GM12865 (cell line): ENCODE measurements around the gene MARS1.
"Not testable (repeated sequence)": the region's sequence is repeated elsewhere in the genome, so short reads cannot be mapped to it uniquely, and the experiment has no call there.

ENCODE experiments used
- DNase-seq: peaks from one replicate; pipeline ENCODE4 v3.0.0; 2010; ENCODE audit warnings: low read depth
- H3K4me3 ChIP-seq: 2 replicates; pipeline ENCODE4 v1.5.1; 2011; ENCODE audit warnings: mild to moderate bottlenecking, low read depth, low read length, control low read depth
- TF ChIP-seq, protein P1 (sequence below): IDR thresholded peaks from 2 replicates; pipeline ENCODE4 v1.5.1; 2011; ENCODE audit warnings: low read length, control low read depth, low read depth, inconsistent platforms; ENCODE audit not compliant: insufficient read depth; ENCODE audit errors: missing control alignments

The MARS1 gene

DNA sequence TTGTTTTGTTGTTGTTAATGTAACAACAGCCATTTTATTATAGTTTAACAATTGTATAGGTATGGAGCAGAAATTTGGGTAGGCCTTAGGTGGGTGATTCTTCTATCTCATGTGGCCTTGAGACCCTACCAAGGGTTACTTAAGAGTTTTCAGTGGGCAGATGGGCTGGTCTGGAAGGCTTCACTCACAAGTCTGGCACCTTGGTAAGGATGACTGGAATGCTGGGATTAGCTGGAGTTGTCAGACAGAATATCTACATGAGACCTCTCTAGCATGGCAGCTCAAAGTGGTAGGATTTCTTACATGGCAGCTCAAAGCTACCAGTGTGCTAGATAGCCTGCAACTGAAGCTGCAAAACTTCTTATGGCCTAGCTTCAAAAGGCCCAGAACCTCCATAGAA lies 2.2 kb upstream of the MARS1 start:
- H3K4me3 ChIP-seq: no peak overlapping the region
- TF ChIP-seq, protein P1, sequence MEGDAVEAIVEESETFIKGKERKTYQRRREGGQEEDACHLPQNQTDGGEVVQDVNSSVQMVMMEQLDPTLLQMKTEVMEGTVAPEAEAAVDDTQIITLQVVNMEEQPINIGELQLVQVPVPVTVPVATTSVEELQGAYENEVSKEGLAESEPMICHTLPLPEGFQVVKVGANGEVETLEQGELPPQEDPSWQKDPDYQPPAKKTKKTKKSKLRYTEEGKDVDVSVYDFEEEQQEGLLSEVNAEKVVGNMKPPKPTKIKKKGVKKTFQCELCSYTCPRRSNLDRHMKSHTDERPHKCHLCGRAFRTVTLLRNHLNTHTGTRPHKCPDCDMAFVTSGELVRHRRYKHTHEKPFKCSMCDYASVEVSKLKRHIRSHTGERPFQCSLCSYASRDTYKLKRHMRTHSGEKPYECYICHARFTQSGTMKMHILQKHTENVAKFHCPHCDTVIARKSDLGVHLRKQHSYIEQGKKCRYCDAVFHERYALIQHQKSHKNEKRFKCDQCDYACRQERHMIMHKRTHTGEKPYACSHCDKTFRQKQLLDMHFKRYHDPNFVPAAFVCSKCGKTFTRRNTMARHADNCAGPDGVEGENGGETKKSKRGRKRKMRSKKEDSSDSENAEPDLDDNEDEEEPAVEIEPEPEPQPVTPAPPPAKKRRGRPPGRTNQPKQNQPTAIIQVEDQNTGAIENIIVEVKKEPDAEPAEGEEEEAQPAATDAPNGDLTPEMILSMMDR: no peak
- no peak for DNase-seq

DNA sequence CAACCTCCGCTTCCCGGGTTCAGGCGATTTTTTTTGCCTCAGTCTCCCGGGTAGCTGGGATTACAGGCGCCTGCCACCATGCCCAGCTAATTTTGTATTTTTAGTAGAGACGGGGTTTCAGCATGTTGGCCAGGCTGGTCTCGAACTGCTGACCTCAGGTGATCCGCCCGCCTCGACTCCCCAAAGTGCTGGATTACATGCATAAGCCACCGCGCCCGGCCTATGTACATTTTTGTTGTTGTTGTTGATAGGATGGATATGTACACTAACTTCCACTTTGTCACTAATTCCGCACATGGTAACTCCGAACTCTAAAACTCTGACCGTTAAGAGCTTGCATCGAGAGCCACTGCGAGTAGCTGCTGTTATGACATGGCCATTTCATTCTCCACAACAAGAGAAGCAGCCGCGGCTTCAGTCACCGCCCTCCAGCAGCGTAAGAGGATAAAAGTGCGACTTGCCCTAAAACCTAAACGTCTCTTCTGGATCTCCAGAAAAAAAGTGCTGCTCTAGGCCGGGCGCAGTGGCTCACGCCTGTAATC lies 742 bp upstream of the MARS1 start:
- peak overlapping the region; percentile 82; the same call in 1 of the 2 replicates for H3K4me3 ChIP-seq
- TF ChIP-seq, protein P1: no peak
- no peak for DNase-seq

DNA sequence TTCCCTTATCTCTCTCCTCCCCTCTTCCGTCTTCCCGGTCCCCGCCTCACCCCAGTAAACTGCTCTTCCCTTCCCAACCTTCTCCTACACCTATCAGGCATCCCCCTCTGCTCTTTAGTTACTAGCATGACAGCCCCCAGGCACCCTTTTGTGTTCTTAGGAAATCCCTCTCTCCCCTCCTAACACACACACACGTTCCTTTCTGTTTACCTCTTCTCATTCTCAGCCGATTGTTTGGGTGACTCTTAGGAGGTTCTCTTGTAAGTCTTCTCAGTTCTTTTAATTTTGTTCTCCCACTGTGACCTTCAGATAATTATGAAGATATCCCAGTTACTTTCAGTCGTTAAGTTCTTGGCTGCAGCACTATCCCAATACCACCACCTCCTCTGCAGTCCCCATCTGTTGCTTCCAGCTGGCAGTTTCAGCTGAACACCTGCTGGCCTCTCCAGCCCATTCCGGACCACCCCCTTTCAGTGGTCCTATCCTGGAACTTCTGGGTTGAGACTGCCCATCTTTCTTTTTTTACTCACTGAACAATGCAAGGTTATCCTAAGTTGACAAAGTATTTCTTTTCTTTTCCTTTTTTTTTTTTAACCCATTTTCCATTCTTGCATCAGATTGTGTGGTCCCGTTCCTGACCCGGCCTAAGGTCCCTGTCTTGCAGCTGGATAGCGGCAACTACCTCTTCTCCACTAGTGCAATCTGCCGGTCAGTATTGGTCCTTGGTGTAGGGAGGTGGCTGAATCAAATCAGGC lies 711 bp downstream of the MARS1 start:
- peak; percentile 31 for DNase-seq
- TF ChIP-seq, protein P1: no peak
- peak overlapping the region; percentile 82 for H3K4me3 ChIP-seq

DNA sequence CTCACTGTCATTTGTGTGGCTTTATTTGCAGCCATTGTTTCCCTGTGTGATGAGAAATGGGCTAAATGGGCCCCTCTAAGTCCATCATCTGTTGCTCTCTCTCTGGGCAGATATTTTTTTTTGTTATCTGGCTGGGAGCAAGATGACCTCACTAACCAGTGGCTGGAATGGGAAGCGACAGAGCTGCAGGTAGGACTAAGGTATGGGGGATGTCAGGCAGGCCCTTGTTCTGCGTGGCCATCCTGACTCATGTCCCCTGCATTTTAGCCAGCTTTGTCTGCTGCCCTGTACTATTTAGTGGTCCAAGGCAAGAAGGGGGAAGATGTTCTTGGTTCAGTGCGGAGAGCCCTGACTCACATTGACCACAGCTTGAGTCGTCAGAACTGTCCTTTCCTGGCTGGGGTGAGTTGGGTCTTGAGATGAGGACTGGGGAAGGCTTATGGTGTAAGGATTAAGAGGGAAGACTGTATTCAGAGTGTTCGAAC lies 1.3 kb downstream of the MARS1 start:
- peak overlapping the region; percentile 82 for H3K4me3 ChIP-seq
- DNase-seq: no peak
- TF ChIP-seq, protein P1: no peak

DNA sequence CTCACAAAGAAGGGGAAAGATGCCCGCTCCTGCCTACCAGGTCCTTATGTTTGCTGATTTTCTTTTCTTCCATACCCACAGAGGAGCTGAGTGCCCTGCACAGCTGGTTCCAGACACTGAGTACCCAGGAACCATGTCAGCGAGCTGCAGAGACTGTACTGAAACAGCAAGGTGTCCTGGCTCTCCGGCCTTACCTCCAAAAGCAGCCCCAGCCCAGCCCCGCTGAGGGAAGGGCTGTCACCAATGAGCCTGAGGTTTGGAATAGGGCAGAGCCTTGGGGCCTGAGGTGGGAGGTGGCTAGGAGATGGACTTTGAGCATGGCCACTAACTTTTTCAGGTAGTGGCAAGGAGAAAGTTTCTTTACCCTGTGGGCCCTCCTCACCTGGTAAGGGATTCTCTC lies 2.3 kb downstream of the MARS1 start:
- TF ChIP-seq, protein P1: no peak
- H3K4me3 ChIP-seq: no peak overlapping the region
- no peak for DNase-seq

DNA sequence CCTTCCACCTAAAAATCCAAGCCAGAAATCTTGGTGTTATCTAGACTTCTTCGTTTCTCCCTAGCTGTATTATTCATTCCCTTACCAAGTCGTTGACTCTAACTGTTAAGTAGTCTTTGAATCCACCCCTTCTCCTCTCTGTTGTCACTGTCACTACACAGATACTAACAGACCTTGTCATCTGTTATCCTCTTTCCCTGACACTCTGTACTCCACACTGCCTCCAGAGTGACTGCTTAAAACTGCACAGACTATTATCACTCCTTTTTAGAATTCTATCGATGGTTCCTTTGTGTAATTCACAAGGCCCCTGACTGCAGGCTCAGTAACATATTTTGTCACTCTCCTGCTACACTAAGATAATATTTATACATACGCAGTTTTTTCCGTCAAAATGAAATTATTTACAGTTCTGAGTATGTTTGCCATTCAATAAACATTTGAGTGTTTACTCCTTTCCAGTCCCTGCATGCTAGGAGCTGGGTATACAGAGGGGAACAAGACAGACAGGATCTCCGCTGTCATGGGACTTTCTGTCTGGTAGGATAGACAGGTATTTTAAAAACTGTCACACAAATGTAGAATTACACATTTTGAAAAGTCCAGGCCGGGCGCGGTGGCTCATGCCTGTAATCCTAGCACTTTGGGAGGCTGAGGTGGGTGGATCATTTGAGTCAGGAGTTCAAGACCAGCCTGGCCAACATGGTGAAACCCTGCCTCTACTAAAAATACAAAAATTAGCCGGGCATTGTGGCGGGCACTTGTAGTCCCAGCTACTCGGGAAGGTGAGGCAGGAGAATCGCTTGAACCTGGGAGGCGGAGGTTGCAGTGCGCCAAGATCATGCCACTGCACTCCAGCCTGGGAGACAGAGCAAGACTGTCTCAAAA lies 3.8 kb downstream of the MARS1 start:
- peak; percentile 31 for DNase-seq
- TF ChIP-seq, protein P1: peak; percentile 13
- H3K4me3 ChIP-seq: no peak overlapping the region

DNA sequence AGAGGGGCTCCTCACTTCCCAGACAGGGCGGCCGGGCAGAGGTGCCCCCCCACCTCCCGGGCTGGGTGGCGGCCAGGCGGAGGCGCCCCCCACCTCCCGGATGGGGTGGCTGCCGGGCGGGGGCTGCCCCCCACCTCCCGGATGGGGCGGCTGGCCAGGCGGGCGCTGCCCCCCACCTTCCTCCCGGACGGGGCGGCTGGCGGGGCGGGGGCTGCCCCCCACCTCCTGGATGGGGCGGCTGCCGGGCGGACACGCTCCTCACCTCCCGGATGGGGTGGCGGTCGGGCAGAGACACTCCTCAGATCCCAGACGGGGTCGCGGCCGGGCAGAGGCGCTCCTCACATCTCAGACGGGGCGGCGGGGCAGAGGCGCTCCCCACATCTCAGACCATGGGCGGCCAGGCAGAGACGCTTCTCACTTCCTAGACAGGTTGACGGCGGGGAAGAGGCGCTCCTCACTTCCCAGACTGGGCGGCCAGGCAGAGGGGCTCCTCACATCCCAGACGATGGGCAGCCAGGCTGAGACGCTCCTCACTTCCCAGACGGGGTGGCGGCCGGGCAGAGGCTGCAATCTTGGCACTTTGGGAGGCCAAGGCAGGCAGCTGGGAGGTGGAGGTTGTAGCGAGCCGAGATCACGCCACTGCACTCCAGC lies 7.3 kb downstream of the MARS1 start:
- not testable (repeated sequence) for H3K4me3 ChIP-seq, DNase-seq
